Hematopoietic multipotent progenitor cell treated with erythropoietin and hydrocortisone succinate and interleukin-3 and kit ligand, for 15 days (in vitro differentiated cells): Measurements from ENCODE around the gene PYROXD2.
"Not testable (repeated sequence)": the region's sequence is repeated elsewhere in the genome, so short reads cannot be mapped to it uniquely, and the experiment has no call there.

Experiments used
- DNase-seq: peaks from one replicate; pipeline ENCODE4 v3.0.0-alpha.2; 2015; ENCODE audit warnings: low spot score

Gene PYROXD2

GRCh38 chr10:98365406-98366061 lies 49.4 kb downstream of the PYROXD2 start:
- no peak for DNase-seq

GRCh38 chr10:98364432-98365102 lies 50.4 kb downstream of the PYROXD2 start:
- no peak for DNase-seq

- no peak for DNase-seq
These were observed 51.8 kb downstream of the PYROXD2 start for GRCh38 chr10:98363220-98363619.

GRCh38 chr10:98361131-98362025 lies 53.6 kb downstream of the PYROXD2 start:
- DNase-seq, result peak; percentile 85

GRCh38 chr10:98357194-98357822 lies 57.7 kb downstream of the PYROXD2 start:
- DNase-seq, result no peak

GRCh38 chr10:98354491-98354890 lies 60.5 kb downstream of the PYROXD2 start:
- DNase-seq, result no peak

- no peak for DNase-seq
These were observed 61.8 kb downstream of the PYROXD2 start for GRCh38 chr10:98353170-98353569.

GRCh38 chr10:98351831-98352402 lies 63.1 kb downstream of the PYROXD2 start:
- no peak for DNase-seq

- DNase-seq, result no peak
These were observed 65.5 kb downstream of the PYROXD2 start for GRCh38 chr10:98349508-98349922.

- DNase-seq, result no peak
These were observed 68.1 kb downstream of the PYROXD2 start for GRCh38 chr10:98346847-98347246.

GRCh38 chr10:98344589-98345038 lies 70.4 kb downstream of the PYROXD2 start:
- no peak for DNase-seq

- DNase-seq, result not testable (repeated sequence)
These were observed 73.3 kb downstream of the PYROXD2 start for GRCh38 chr10:98341701-98342100.

- peak; percentile 31 for DNase-seq
These were observed 74.1 kb downstream of the PYROXD2 start for GRCh38 chr10:98340940-98341310.

- no peak for DNase-seq
These were observed 74.6 kb downstream of the PYROXD2 start for GRCh38 chr10:98340261-98340939.

- DNase-seq, result no peak
These were observed 75.2 kb downstream of the PYROXD2 start for GRCh38 chr10:98339799-98340198.

- DNase-seq, result no peak
These were observed 76.1 kb downstream of the PYROXD2 start for GRCh38 chr10:98338896-98339295.

GRCh38 chr10:98338318-98338717 lies 76.7 kb downstream of the PYROXD2 start:
- DNase-seq, result no peak

GRCh38 chr10:98337484-98337883 lies 77.5 kb downstream of the PYROXD2 start:
- no peak for DNase-seq
